Coronary artery (tissue), 2 donors: ENCODE results near the gene SLC25A46.
A peak's percentile ranks its signal among the peaks of the same experiment; 100 is the strongest.
"Not testable (repeated sequence)": the region's sequence is repeated elsewhere in the genome, so short reads cannot be mapped to it uniquely, and the experiment has no call there.

ENCODE experiments used
- DNase-seq: peaks from one replicate; pipeline ENCODE4 v3.0.0-alpha.2; 2017; ENCODE audit warnings: low spot score
- H3K27ac ChIP-seq, 2 donors: fragments of 200-600 bp; sonication (generic); one replicate each; pipeline ENCODE4 v1.5.1; 2016 to 2019
- H3K4me3 ChIP-seq: fragments of 200-600 bp; sonication (generic); 2 replicates; pipeline ENCODE4 v1.5.1; 2016; ENCODE audit warnings: mild to moderate bottlenecking, moderate library complexity
- CTCF ChIP-seq: fragments of 200-600 bp; sonication (generic); IDR thresholded peaks from one replicate; pipeline ENCODE4 v1.5.1; 2019; ENCODE audit warnings: antibody characterized with exemption

The SLC25A46 gene

GRCh38 chr5:110716247-110717245 lies 22.3 kb upstream of the SLC25A46 start:
- H3K27ac ChIP-seq = no peak overlapping the region
- no peak for TF ChIP-seq CTCF
- DNase-seq = no peak
- H3K4me3 ChIP-seq = no peak overlapping the region

GRCh38 chr5:110718311-110718710 lies 20.5 kb upstream of the SLC25A46 start:
- Histone ChIP-seq H3K27ac (no peak overlapping the region), H3K4me3 (no peak overlapping the region)
- no peak for TF ChIP-seq CTCF
- no peak for DNase-seq

GRCh38 chr5:110726249-110727024 lies 12.4 kb upstream of the SLC25A46 start, which contains the start of gene TMEM232:
TMEM232 (minus strand) TSS chr5:110726671; CDS start chr5:110667352, 59,319 bp downstream.
- DNase-seq = peak; percentile 76
- no peak for TF ChIP-seq CTCF
- H3K27ac ChIP-seq = no peak within 1 kb of the TSS
- H3K4me3 ChIP-seq = peak within 1 kb of the TSS; percentile 60

GRCh38 chr5:110727025-110727314 lies 11.8 kb upstream of the SLC25A46 start:
- no peak for DNase-seq
- no peak for TF ChIP-seq CTCF
- H3K27ac ChIP-seq = no peak overlapping the region
- peak overlapping the region; percentile 60 for H3K4me3 ChIP-seq

GRCh38 chr5:110731499-110731898 lies 7.3 kb upstream of the SLC25A46 start:
- H3K27ac ChIP-seq, DNase-seq, H3K4me3 ChIP-seq: not testable (repeated sequence)

GRCh38 chr5:110734101-110734500 lies 4.7 kb upstream of the SLC25A46 start:
- no peak overlapping the region for H3K27ac ChIP-seq
- DNase-seq = no peak
- no peak for TF ChIP-seq CTCF
- no peak overlapping the region for H3K4me3 ChIP-seq

- no peak for DNase-seq
- Histone ChIP-seq H3K4me3 (no peak overlapping the region), H3K27ac (no peak overlapping the region)
- TF ChIP-seq CTCF = no peak
These were observed 3.3 kb upstream of the SLC25A46 start for GRCh38 chr5:110735556-110735955.
